Measurements from ENCODE around the gene PLK5. TPM values are rescaled to one million over a fixed set of nuclear protein-coding genes. Genes with fewer than 3 reads are reported as not detected.

PLK5 gene
- total and polyA plus RNA-seq, 2 experiments from 2014 or later, result 0.97 to 1.2 TPM

- Mint-ChIP-seq H3K27me3 (ENCODE audit: insufficient read depth, low read depth, poor library complexity) (peaks cover 12% of the 10 kb centered on the region), H3K4me3 (no peak overlapping the region), H3K9me3 (peaks cover 3% of the 10 kb centered on the region; the same call in 2 of the 3 replicates), H3K36me3 (ENCODE audit: low read depth) (peaks cover 7% of the 10 kb centered on the region; the same call in 1 of the 3 replicates), H3K27ac (no peak overlapping the region), H3K4me1 (no peaks in the 10 kb centered on the region)
- peak; percentile 41 for ATAC-seq
- Histone ChIP-seq H3K4me1 (ENCODE audit: insufficient read depth) (no peaks in the 10 kb centered on the region; the same call in 1 of the 2 replicates), H3F3A (replicated peaks; ENCODE audit: low read depth) (peaks cover 6% of the 10 kb centered on the region; the same call in 1 of the 2 replicates), H3K4me2 (no peak overlapping the region), H3K79me2 (replicated peaks; ENCODE audit: insufficient read depth) (peaks cover 4% of the 10 kb centered on the region), H4K20me1 (replicated peaks; ENCODE audit: insufficient read depth) (peaks cover 7% of the 10 kb centered on the region), H2AFZ (no peak overlapping the region), H3K27ac (ENCODE audit: low read depth) (no peak overlapping the region), H3K36me3 (ENCODE audit: insufficient read depth) (peaks cover 3% of the 10 kb centered on the region; the same call in 1 of the 2 replicates), H3K4me3 (no peak overlapping the region), H3K27me3 (ENCODE audit: insufficient read depth) (no peaks in the 10 kb centered on the region), H3K9me2 (ENCODE audit: insufficient read depth) (no peaks in the 10 kb centered on the region)
- no peak for DNase-seq (ENCODE audit: low spot score)
- TF ChIP-seq CREB1 (CRISPR knock-in tag; IDR thresholded peaks at IDR 0.05; ENCODE audit: low read depth) (no peak), STAT1 (IDR thresholded peaks at IDR 0.05; ENCODE audit: unreplicated experiment) (no peak), ZNF331 (CRISPR knock-in tag; IDR thresholded peaks at IDR 0.05; ENCODE audit: low read depth) (no peak)
- TF ChIP-seq, protein P1, sequence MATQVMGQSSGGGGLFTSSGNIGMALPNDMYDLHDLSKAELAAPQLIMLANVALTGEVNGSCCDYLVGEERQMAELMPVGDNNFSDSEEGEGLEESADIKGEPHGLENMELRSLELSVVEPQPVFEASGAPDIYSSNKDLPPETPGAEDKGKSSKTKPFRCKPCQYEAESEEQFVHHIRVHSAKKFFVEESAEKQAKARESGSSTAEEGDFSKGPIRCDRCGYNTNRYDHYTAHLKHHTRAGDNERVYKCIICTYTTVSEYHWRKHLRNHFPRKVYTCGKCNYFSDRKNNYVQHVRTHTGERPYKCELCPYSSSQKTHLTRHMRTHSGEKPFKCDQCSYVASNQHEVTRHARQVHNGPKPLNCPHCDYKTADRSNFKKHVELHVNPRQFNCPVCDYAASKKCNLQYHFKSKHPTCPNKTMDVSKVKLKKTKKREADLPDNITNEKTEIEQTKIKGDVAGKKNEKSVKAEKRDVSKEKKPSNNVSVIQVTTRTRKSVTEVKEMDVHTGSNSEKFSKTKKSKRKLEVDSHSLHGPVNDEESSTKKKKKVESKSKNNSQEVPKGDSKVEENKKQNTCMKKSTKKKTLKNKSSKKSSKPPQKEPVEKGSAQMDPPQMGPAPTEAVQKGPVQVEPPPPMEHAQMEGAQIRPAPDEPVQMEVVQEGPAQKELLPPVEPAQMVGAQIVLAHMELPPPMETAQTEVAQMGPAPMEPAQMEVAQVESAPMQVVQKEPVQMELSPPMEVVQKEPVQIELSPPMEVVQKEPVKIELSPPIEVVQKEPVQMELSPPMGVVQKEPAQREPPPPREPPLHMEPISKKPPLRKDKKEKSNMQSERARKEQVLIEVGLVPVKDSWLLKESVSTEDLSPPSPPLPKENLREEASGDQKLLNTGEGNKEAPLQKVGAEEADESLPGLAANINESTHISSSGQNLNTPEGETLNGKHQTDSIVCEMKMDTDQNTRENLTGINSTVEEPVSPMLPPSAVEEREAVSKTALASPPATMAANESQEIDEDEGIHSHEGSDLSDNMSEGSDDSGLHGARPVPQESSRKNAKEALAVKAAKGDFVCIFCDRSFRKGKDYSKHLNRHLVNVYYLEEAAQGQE (IDR thresholded peaks at IDR 0.05; ENCODE audit: unreplicated experiment), result no peak
- TF ChIP-seq, protein P2, sequence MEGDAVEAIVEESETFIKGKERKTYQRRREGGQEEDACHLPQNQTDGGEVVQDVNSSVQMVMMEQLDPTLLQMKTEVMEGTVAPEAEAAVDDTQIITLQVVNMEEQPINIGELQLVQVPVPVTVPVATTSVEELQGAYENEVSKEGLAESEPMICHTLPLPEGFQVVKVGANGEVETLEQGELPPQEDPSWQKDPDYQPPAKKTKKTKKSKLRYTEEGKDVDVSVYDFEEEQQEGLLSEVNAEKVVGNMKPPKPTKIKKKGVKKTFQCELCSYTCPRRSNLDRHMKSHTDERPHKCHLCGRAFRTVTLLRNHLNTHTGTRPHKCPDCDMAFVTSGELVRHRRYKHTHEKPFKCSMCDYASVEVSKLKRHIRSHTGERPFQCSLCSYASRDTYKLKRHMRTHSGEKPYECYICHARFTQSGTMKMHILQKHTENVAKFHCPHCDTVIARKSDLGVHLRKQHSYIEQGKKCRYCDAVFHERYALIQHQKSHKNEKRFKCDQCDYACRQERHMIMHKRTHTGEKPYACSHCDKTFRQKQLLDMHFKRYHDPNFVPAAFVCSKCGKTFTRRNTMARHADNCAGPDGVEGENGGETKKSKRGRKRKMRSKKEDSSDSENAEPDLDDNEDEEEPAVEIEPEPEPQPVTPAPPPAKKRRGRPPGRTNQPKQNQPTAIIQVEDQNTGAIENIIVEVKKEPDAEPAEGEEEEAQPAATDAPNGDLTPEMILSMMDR (conservative IDR thresholded peaks at IDR 0.05; ENCODE audit: low read depth in 2 of 2), result no peak
Observed at GRCh38 chr19:1553415-1553814, 29.5 kb downstream of the PLK5 start.

DNA sequence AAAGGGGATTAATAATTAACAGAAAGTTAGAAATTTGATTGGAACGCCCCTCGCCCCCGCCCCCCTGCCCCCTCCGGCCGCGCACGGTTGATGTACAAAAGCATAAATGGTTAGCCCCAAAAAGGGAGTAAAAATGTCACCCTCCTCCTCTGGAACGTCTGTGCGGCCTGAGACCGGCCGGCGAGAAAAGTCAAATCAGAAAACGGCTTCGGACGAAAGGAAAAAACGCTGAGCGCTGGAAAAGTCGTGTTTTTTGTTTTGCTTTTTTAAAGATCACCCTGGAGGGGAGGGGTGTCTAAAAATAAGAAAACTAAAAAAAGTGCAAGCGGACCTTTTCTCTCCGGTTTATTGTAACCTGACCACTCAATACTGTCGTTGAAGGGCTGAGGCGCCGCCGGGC is 31.1 kb downstream of the PLK5 start:
- no peak overlapping the region for H3K27ac ChIP-seq (ENCODE audit: low read depth)
- no peak for TF ChIP-seq ZNF331 (CRISPR knock-in tag; IDR thresholded peaks at IDR 0.05; ENCODE audit: low read depth)
- TF ChIP-seq CREB1 (CRISPR knock-in tag; IDR thresholded peaks at IDR 0.05; ENCODE audit: low read depth), result no peak
- no peak for TF ChIP-seq EZH2phosphoT487 (IDR thresholded peaks at IDR 0.05; ENCODE audit: unreplicated experiment)
- TF ChIP-seq NANOG (IDR thresholded peaks at IDR 0.05; ENCODE audit: borderline replicate concordance), result no peak
- TF ChIP-seq POLR2AphosphoS5 (IDR thresholded peaks at IDR 0.05; ENCODE audit: low read depth), result no peak
- no peak for TF ChIP-seq ZNF114 (CRISPR knock-in tag; IDR thresholded peaks at IDR 0.05)
- no peak for TF ChIP-seq ETS1 (IDR thresholded peaks at IDR 0.05)
- H3K27ac Mint-ChIP-seq, result no peak overlapping the region
- DNase-seq (ENCODE audit: low spot score), result no peak
- peaks cover 6% of the 10 kb centered on the region; the same call in 1 of the 2 replicates for H3F3A ChIP-seq (replicated peaks; ENCODE audit: low read depth)
- no peaks in the 10 kb centered on the region for H3K9me2 ChIP-seq (ENCODE audit: insufficient read depth)
- no peaks in the 10 kb centered on the region; the same call in 1 of the 2 replicates for H3K4me1 ChIP-seq (ENCODE audit: insufficient read depth)
- peaks cover 18% of the 10 kb centered on the region for H3K79me2 ChIP-seq (replicated peaks; ENCODE audit: insufficient read depth)
- H3K9me3 Mint-ChIP-seq, result peaks cover 3% of the 10 kb centered on the region; the same call in 2 of the 3 replicates
- no peak for ATAC-seq
- peaks cover 7% of the 10 kb centered on the region; the same call in 1 of the 3 replicates for H3K36me3 Mint-ChIP-seq (ENCODE audit: low read depth)
- peaks cover 16% of the 10 kb centered on the region for H4K20me1 ChIP-seq (replicated peaks; ENCODE audit: insufficient read depth)
- no peak overlapping the region for H2AFZ ChIP-seq
- H3K27me3 ChIP-seq (ENCODE audit: insufficient read depth), result no peaks in the 10 kb centered on the region
- peaks cover 3% of the 10 kb centered on the region; the same call in 1 of the 2 replicates for H3K36me3 ChIP-seq (ENCODE audit: insufficient read depth)
- no peak overlapping the region for H3K4me2 ChIP-seq
- H3K4me3 Mint-ChIP-seq, result no peak overlapping the region
- H3K4me1 Mint-ChIP-seq, result no peaks in the 10 kb centered on the region
- peaks cover 12% of the 10 kb centered on the region for H3K27me3 Mint-ChIP-seq (ENCODE audit: insufficient read depth, low read depth, poor library complexity)
- H3K4me3 ChIP-seq, result no peak overlapping the region

Measured in GM23338 (cell line).